WTC11 (cell line): ENCODE measurements around the gene DDC. TPM values are rescaled to one million over a fixed set of nuclear protein-coding genes. Genes with fewer than 3 reads are reported as not detected.

Experiments
- ATAC-seq: fragments of 200-7000 bp; cut with Tn5 transposase; 2 replicates; pipeline ENCODE4 v1.10.0; 2021; ENCODE audit warnings: mild to moderate bottlenecking, moderate library complexity
- CTCF ChIA-PET: fragments of 300-600 bp; sonication (Branson Sonifier 250); formaldehyde crosslinking; loops from one replicate; lab custom pipeline; 2021; ENCODE audit warnings: antibody characterized with exemption; lab: Charles Lee
- POLR2A ChIA-PET: fragments of 350-600 bp; sonication (Branson Sonifier 250); formaldehyde crosslinking; loops from one replicate; lab custom pipeline; 2021; ENCODE audit warnings: antibody characterized with exemption; lab: Charles Lee
- DNase-seq: peaks from one replicate; pipeline ENCODE4 v3.0.0; 2021; ENCODE audit warnings: low spot score
- H3K27ac Mint-ChIP-seq: 2 replicates; pipeline ENCODE4 v1.8.0; 2021; ENCODE audit warnings: mixed read lengths
- H3K27me3 Mint-ChIP-seq: 2 replicates; pipeline ENCODE4 v1.8.0; 2021; ENCODE audit warnings: low read depth, mild to moderate bottlenecking, moderate library complexity, mixed read lengths
- H3K36me3 Mint-ChIP-seq: 2 replicates; pipeline ENCODE4 v1.8.0; 2021; ENCODE audit warnings: mixed read lengths
- H3K4me1 Mint-ChIP-seq: 2 replicates; pipeline ENCODE4 v1.8.0; 2022; ENCODE audit warnings: mixed read lengths
- H3K4me3 Mint-ChIP-seq: 2 replicates; pipeline ENCODE4 v1.8.0; 2021; ENCODE audit warnings: mild to moderate bottlenecking, moderate library complexity, mixed read lengths
- H3K9me3 Mint-ChIP-seq: 2 replicates; pipeline ENCODE4 v1.8.0; 2021; ENCODE audit warnings: mixed read lengths
- CBFB ChIP-seq: sonication (generic); formaldehyde crosslinking; IDR thresholded peaks from 2 replicates; pipeline ENCODE4 v1.8.1; 2022; ENCODE audit warnings: mild to moderate bottlenecking, low read depth, missing genetic modification reagents
- ELF4 ChIP-seq: sonication (generic); formaldehyde crosslinking; IDR thresholded peaks from 2 replicates; pipeline ENCODE4 v1.8.1; 2022; ENCODE audit warnings: low read depth, mild to moderate bottlenecking, moderate library complexity, missing genetic modification reagents
- ESRRA ChIP-seq: sonication (generic); formaldehyde crosslinking; IDR thresholded peaks from 2 replicates; pipeline ENCODE4 v1.8.1; 2022; ENCODE audit warnings: mild to moderate bottlenecking, missing genetic modification reagents, borderline replicate concordance
- ETV6 ChIP-seq: sonication (generic); formaldehyde crosslinking; IDR thresholded peaks from 2 replicates; pipeline ENCODE4 v1.8.1; 2022; ENCODE audit warnings: mild to moderate bottlenecking, missing genetic modification reagents
- IRF1 ChIP-seq: sonication (generic); formaldehyde crosslinking; IDR thresholded peaks from 2 replicates; pipeline ENCODE4 v1.8.0; 2023; ENCODE audit warnings: missing genetic modification reagents
- JAZF1 ChIP-seq: fragments of 250-450 bp; sonication (Bioruptor Pico); IDR thresholded peaks from 2 replicates; pipeline ENCODE4 v1.9.0; 2021; ENCODE audit warnings: moderate library complexity, mild to moderate bottlenecking, inconsistent platforms
- NFYB ChIP-seq: sonication (generic); formaldehyde crosslinking; conservative IDR thresholded peaks from 2 replicates; pipeline ENCODE4 v1.8.0; 2022; ENCODE audit warnings: low read depth, missing genetic modification reagents
- NR1H2 ChIP-seq: sonication (generic); formaldehyde crosslinking; IDR thresholded peaks from 2 replicates; pipeline ENCODE4 v1.9.0; 2021; ENCODE audit warnings: mild to moderate bottlenecking, moderate library complexity, missing genetic modification reagents
- NR2C2 ChIP-seq: sonication (generic); formaldehyde crosslinking; IDR thresholded peaks from 2 replicates; pipeline ENCODE4 v1.8.0; 2022; ENCODE audit warnings: mild to moderate bottlenecking, missing genetic modification reagents
- NR3C1 ChIP-seq: sonication (generic); formaldehyde crosslinking; conservative IDR thresholded peaks from 2 replicates; pipeline ENCODE4 v1.8.1; 2023; ENCODE audit warnings: low read depth, mild to moderate bottlenecking, missing genetic modification reagents
- PRRX2 ChIP-seq: fragments of 250-450 bp; sonication (Bioruptor Pico); IDR thresholded peaks from 2 replicates; pipeline ENCODE4 v1.8.0; 2021; ENCODE audit warnings: mild to moderate bottlenecking
- TEAD4 ChIP-seq: sonication (generic); formaldehyde crosslinking; IDR thresholded peaks from 2 replicates; pipeline ENCODE4 v1.8.0; 2022; ENCODE audit warnings: mild to moderate bottlenecking, missing genetic modification reagents
- ZNF396 ChIP-seq: fragments of 250-450 bp; sonication (Bioruptor Pico); IDR thresholded peaks from 2 replicates; pipeline ENCODE4 v1.8.0; 2021; ENCODE audit warnings: mild to moderate bottlenecking, moderate library complexity, borderline replicate concordance
- total RNA-seq: library from RNA; stranded (reverse); gene quantifications from 3 replicates; pipeline ENCODE4 v1.2.3, GENCODE V29; 2021
- TF ChIP-seq, protein P1 (sequence below): sonication (generic); formaldehyde crosslinking; IDR thresholded peaks from 2 replicates; pipeline ENCODE4 v1.8.1; 2023; ENCODE audit warnings: mild to moderate bottlenecking, missing genetic modification reagents
- TF ChIP-seq, protein P2 (sequence below): sonication (generic); formaldehyde crosslinking; IDR thresholded peaks from 2 replicates; pipeline ENCODE4 v1.8.0; 2022; ENCODE audit warnings: mild to moderate bottlenecking, missing genetic modification reagents
- TF ChIP-seq, protein P3 (sequence below): sonication (generic); formaldehyde crosslinking; IDR thresholded peaks from 2 replicates; pipeline ENCODE4 v1.8.1; 2023; ENCODE audit warnings: mild to moderate bottlenecking, missing genetic modification reagents, moderate library complexity
- TF ChIP-seq, protein P4 (sequence below): sonication (generic); formaldehyde crosslinking; IDR thresholded peaks from 2 replicates; pipeline ENCODE4 v1.8.1; 2022; ENCODE audit warnings: missing genetic modification reagents, borderline replicate concordance
- TF ChIP-seq, protein P5 (sequence below): fragments of 250-450 bp; sonication (Bioruptor Pico); IDR thresholded peaks from 2 replicates; pipeline ENCODE4 v1.8.0; 2021; ENCODE audit warnings: mild to moderate bottlenecking
- TF ChIP-seq, protein P6 (sequence below): sonication (generic); formaldehyde crosslinking; IDR thresholded peaks from 2 replicates; pipeline ENCODE4 v1.8.1; 2022; ENCODE audit warnings: low read depth, mild to moderate bottlenecking, moderate library complexity, missing genetic modification reagents, borderline replicate concordance

Gene DDC
- total RNA-seq, 1 experiment from 2014 or later: not detected

DNA sequence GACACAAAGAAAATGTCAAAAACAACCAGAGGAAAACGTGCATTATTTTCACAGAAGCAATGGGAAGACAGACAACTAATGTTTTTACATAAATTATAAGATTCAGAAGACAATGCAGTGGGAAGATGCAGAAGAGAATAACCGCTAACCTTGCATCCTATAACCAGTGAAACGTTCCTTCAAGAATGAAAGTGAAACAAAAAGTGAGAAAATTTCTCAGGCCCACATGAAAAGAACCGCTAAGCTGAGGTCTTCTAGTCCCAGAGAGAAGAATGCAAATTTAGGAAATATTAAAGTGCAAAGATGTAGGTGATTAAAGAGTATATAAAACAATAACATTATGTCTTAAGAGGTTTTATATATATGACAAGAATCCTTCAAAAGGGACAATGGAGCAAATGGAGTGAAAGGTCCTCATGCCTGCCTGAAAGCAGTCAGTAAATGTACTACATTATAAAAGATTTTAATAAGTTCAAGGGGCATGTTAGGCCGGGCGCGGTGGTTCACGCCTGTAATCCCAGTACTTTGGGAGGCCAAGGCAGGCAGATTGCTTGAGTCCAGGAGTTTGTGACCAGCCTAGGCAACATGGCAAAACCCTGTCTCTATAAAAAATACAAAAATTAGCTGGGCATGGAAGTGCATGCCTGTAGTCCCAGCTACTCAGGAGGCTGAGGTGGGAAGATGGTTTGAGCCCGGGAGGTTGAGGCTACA lies 43.1 kb upstream of the DDC start:
- H3K4me1 Mint-ChIP-seq: peaks cover 1% of the 10 kb centered on the region
- no peak overlapping the region for H3K27ac Mint-ChIP-seq
- no peaks in the 10 kb centered on the region for H3K9me3 Mint-ChIP-seq

DNA sequence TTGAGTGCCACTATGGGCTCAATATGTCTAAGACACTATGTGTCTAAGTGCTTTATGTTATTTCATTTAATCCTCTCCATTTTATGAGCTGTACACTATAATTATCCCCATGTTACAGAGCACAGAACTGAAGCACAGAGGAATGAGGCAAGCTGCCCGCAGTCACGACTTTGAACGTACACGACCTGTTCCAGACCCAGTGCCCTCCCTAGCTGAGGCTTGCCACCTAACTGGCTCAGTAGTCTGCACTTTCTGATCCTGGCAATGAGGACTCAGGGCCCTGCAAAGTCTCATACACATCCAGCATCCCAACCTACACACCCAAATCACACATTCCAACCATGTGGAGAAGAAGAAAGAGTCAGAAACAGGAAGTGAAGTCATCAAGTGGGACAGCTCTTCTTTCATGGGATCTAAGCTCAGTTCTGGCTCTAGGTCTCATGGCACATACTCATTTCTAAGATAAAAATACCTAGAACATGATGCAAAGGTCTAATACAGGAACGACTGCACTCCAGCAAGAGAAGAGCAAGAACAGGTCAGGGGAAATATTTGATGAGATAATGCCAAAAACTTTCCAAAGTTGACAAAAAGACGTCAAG lies 42.4 kb upstream of the DDC start:
- Mint-ChIP-seq H3K27me3 (no peaks in the 10 kb centered on the region), H3K9me3 (no peaks in the 10 kb centered on the region), H3K4me3 (no peak overlapping the region), H3K27ac (no peak overlapping the region), H3K4me1 (peaks cover 8% of the 10 kb centered on the region), H3K36me3 (peaks cover 30% of the 10 kb centered on the region)
- ChIA-PET CTCF (interaction anchor here (1.4 kb wide), 1 partner anchor 25 kb away, joined by 3 read pairs; no protein-coding TSS in a partner anchor), POLR2A (no interaction called here)
- TF ChIP-seq TEAD4 (CRISPR knock-in tag): no peak
- no peak for TF ChIP-seq ZNF396 (CRISPR knock-in tag)
- TF ChIP-seq, protein P1, sequence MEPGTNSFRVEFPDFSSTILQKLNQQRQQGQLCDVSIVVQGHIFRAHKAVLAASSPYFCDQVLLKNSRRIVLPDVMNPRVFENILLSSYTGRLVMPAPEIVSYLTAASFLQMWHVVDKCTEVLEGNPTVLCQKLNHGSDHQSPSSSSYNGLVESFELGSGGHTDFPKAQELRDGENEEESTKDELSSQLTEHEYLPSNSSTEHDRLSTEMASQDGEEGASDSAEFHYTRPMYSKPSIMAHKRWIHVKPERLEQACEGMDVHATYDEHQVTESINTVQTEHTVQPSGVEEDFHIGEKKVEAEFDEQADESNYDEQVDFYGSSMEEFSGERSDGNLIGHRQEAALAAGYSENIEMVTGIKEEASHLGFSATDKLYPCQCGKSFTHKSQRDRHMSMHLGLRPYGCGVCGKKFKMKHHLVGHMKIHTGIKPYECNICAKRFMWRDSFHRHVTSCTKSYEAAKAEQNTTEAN (CRISPR knock-in tag): no peak
- DNase-seq: no peak
- no peak for ATAC-seq

More for the DNA sequence above, 43.1 kb upstream of the DDC start:
- CTCF ChIA-PET: interaction anchor here (0.7 to 1.4 kb wide), 2 partner anchors 24 to 140 kb away, joined by 3 to 6 read pairs; no protein-coding TSS in a partner anchor
- H3K36me3 Mint-ChIP-seq: peaks cover 34% of the 10 kb centered on the region
- ATAC-seq (no peak), DNase-seq (no peak)
- POLR2A ChIA-PET: no interaction called here
- H3K4me3 Mint-ChIP-seq: no peak overlapping the region
- no peaks in the 10 kb centered on the region for H3K27me3 Mint-ChIP-seq
- no peak for TF ChIP-seq ELF4 (CRISPR knock-in tag)
- TF ChIP-seq, protein P2, sequence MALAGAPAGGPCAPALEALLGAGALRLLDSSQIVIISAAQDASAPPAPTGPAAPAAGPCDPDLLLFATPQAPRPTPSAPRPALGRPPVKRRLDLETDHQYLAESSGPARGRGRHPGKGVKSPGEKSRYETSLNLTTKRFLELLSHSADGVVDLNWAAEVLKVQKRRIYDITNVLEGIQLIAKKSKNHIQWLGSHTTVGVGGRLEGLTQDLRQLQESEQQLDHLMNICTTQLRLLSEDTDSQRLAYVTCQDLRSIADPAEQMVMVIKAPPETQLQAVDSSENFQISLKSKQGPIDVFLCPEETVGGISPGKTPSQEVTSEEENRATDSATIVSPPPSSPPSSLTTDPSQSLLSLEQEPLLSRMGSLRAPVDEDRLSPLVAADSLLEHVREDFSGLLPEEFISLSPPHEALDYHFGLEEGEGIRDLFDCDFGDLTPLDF (CRISPR knock-in tag): no peak
- TF ChIP-seq ESRRA (CRISPR knock-in tag): no peak
- no peak for TF ChIP-seq NR3C1 (CRISPR knock-in tag)
- no peak for TF ChIP-seq PRRX2
- TF ChIP-seq, protein P3, sequence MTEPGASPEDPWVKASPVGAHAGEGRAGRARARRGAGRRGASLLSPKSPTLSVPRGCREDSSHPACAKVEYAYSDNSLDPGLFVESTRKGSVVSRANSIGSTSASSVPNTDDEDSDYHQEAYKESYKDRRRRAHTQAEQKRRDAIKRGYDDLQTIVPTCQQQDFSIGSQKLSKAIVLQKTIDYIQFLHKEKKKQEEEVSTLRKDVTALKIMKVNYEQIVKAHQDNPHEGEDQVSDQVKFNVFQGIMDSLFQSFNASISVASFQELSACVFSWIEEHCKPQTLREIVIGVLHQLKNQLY (CRISPR knock-in tag): no peak
- TF ChIP-seq NR1H2 (CRISPR knock-in tag): no peak
- TF ChIP-seq IRF1 (CRISPR knock-in tag): no peak
- TF ChIP-seq ETV6 (CRISPR knock-in tag): no peak
- TF ChIP-seq JAZF1: no peak
- no peak for TF ChIP-seq NFYB (CRISPR knock-in tag)
- no peak for TF ChIP-seq CBFB
- TF ChIP-seq, protein P4, sequence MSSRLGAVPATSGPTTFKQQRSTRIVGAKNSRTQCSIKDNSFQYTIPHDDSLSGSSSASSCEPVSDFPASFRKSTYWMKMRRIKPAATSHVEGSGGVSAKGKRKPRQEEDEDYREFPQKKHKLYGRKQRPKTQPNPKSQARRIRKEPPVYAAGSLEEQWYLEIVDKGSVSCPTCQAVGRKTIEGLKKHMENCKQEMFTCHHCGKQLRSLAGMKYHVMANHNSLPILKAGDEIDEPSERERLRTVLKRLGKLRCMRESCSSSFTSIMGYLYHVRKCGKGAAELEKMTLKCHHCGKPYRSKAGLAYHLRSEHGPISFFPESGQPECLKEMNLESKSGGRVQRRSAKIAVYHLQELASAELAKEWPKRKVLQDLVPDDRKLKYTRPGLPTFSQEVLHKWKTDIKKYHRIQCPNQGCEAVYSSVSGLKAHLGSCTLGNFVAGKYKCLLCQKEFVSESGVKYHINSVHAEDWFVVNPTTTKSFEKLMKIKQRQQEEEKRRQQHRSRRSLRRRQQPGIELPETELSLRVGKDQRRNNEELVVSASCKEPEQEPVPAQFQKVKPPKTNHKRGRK (CRISPR knock-in tag): no peak
- TF ChIP-seq, protein P5, sequence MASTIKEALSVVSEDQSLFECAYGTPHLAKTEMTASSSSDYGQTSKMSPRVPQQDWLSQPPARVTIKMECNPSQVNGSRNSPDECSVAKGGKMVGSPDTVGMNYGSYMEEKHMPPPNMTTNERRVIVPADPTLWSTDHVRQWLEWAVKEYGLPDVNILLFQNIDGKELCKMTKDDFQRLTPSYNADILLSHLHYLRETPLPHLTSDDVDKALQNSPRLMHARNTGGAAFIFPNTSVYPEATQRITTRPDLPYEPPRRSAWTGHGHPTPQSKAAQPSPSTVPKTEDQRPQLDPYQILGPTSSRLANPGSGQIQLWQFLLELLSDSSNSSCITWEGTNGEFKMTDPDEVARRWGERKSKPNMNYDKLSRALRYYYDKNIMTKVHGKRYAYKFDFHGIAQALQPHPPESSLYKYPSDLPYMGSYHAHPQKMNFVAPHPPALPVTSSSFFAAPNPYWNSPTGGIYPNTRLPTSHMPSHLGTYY (CRISPR knock-in tag): no peak
- no peak for TF ChIP-seq NR2C2
- TF ChIP-seq, protein P6, sequence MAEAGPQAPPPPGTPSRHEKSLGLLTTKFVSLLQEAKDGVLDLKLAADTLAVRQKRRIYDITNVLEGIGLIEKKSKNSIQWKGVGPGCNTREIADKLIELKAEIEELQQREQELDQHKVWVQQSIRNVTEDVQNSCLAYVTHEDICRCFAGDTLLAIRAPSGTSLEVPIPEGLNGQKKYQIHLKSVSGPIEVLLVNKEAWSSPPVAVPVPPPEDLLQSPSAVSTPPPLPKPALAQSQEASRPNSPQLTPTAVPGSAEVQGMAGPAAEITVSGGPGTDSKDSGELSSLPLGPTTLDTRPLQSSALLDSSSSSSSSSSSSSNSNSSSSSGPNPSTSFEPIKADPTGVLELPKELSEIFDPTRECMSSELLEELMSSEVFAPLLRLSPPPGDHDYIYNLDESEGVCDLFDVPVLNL (CRISPR knock-in tag): no peak
- no peak for TF ChIP-seq TEAD4 (CRISPR knock-in tag)
